Suppressor macrophage (primary cell): Measurements from ENCODE around the gene ELMO1.

Experiments
- DNase-seq, 4 experiments: peaks; one replicate each; pipeline ENCODE4 v3.0.0-alpha.2; 2020 to 2022

The ELMO1 gene

DNA sequence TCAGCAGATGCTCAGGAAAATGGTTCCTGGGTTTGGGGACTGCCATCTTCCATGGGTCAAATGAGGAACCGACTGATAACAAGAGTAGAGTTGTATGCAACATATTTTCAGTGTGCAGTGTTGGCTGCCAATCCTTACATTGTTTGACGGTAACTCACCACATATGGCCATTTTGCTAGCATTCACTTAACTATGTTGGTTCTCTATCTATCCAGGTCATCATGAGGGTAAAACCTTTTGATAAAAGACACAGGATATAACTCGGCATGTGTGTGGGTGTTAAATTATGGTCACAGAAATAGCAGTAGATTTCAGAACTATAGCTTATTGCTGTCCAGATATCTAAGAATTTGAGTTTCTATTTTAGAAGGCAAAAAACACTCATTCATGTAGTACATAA lies 583.6 kb downstream of the ELMO1 start:
- DNase-seq: no peak

DNA sequence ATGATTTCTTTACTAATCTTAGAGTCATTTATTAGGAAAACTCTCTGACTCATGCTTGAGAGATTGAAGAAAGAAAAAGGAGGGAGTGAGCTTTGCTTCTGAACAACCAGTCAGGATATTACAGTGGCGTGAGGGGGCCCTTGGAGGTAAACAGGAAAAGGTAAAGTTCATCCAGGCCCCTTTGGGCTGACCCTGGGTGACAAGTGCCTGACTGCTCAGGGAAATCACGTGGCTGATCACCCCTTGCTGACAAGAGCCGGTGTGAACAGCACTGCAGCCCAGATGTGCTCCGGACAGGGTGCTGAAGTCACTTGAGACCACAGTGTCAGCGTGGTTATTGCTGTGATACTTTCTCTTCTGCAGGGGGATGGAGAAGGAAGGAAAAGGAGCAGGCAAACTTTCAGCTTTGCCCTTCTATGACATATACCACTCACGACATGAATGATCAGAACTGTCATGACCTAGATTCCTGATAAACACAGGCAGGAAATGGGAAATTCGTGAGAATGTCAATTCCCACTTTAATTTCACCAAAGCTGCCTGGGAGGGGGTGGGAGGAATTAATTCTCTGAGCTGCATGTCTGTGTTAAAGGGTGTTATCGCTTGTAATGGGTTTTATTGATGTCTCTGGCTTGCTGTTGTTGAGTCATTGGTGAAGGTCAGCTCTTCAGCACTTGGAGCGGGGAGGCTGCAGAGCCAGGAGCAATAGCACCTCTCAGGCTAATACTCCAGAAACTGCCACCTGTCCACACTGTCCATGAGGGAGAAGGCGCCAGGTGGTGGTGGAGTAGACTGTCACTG lies 584.6 kb downstream of the ELMO1 start:
- DNase-seq: no peak

DNA sequence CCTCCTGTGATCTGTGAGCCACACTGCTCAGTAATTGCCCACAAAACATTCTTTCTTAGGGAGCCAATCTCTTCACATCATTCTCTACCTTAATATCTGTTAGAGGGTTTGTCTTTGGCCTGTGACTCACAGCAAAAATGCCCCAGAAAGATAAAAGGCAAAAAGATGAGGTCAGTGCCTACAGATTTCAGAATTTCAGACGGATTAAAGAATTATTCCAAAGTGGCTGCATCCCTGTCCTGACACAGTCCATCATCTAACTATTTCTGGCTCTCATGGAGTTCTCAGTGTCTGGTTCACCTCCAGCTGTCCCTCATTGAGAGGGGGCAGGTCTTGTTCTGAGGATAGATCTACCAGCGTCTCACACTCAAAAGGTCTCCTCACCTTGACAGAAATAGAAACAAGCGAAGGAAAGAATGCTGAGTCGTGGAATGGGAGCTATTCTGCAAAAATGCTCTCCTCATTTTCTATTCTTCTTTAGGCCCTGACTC lies 585.8 kb downstream of the ELMO1 start:
- DNase-seq: no peak

DNA sequence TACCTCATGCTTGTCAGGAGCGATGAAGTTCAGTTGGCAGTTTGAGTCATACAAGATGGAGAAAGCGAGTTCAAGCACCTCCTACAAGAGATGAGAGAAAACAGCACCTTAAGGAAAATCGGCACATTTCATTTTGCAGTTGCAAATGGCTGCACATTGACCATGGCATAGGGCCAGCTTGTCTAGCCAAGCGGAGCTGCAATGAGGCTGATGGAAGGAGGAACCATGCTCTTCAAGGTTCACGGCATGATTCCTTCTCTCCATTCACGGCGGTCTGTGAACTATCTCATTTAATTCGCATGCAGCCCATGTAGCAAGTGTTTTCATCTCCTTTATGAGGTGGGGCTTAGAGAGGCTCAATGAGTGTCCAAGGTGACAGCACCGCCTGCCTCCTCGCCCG lies 587.0 kb downstream of the ELMO1 start:
- DNase-seq: no peak

DNA sequence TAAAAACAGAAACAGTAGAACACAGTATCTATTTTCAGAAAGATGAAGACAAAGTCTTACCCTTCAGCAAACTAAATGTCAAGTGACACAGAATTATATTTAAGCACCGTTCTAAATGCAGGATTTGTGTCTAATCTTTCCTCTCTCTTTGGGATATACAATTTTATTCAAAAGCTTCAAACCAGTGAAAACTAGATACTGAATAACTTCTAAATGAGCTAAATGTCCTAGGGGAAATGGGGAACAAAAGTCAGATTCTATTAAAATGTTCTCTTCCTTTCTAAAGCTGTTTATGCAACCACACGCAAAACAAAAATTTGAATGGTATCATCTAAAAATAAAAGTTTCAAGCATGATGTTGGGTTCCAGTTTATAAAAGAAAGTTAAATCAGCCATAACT lies 588.0 kb downstream of the ELMO1 start:
- DNase-seq: no peak

DNA sequence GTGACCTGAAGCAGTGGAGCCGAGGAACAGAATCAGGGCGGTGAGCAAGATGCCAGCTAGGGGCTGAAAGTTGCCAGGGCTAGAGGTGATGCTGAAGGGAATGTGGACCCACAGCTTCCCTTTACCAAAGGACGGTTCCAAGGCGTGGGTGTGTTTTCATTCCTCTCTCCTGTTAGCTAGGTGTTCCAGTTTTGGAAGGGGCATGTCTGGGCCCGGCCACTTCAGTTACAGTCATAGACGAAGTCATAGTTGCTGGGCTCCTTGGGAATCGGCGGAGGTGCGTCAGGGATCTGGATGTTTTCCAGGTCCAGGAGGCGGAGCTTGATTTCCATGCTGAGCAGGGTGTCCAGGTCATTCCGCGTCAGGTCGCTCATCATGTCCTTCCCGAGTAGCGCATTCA lies 593.3 kb downstream of the ELMO1 start:
- DNase-seq: no peak

DNA sequence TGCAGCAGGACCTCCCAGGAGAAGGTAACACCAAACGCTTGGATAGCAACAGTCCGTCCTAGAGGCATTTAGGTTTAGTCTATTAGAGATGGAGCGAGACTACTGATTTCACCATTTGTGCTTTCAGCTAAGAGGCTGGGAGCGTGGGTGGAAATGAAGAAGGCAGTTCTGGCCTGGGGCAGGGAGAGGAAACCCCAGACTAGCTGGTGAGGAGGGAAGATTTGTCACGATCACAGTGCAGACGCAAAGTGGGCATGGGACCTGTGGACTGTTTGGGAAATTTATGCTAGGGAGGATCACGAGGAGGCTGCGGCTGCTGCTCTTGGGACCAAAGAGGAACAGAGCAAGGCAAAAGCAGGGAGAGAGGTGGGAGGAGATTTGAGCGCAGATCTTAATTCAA lies 594.0 kb downstream of the ELMO1 start:
- DNase-seq: peak in 2 of 4 experiments; percentile 5 to 10

DNA sequence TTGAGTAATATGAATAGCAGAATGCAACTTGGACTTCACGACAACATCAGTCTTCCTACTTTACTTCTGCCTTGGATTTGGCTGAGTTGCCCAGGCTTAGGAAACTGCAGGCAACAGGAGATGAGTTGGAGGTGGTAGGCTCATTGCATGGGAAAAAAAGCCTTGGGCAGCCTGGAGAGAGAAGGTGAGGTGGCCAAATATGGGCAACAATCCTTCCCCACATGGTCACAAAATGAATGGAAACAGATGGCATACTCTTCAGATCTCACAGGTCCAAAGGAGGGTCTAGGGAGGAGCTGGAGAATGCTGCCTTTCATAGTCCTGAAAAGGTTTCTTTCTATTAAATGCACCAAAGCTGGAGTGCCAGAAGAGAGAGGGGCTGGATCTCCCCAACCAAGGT lies 595.7 kb downstream of the ELMO1 start:
- no peak for DNase-seq

DNA sequence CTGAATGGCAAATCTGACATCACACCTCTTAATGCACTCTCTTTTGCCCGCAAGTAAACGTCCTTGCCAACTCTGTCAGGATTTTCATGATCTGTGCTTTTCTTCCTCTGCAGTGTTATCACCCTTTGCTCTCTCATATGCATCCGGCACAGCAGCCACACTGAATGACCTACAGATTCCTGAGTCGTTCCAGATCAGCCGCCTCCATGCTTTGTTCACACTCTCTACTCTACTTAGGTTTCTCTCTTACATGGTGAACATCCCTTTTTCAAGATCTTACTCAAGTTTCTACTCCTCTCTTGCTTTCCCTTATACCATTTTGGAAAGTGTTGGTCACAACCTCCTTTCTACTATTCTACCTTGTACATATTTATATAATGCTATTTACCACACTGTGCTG lies 596.6 kb downstream of the ELMO1 start:
- peak in 1 of 4 experiments; percentile 16 for DNase-seq

DNA sequence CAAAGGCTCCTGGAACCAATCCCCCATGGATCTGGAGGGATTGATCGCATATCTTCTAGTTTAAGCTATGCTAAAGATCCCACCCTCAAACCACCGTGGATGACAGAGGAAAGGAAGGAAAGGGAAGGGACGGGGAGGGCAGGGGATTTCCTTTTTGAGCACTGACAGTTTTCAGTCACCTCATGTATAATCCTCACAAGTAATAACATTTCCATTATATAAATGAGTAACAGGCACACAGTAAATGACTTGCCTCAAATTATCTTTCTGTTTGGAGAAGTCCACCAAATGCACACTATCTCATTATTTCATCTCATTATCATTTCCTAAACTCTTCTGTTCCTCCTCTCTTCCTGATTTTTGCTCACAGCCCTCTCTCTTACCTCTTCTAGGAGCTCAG lies 597.3 kb downstream of the ELMO1 start:
- DNase-seq: no peak

DNA sequence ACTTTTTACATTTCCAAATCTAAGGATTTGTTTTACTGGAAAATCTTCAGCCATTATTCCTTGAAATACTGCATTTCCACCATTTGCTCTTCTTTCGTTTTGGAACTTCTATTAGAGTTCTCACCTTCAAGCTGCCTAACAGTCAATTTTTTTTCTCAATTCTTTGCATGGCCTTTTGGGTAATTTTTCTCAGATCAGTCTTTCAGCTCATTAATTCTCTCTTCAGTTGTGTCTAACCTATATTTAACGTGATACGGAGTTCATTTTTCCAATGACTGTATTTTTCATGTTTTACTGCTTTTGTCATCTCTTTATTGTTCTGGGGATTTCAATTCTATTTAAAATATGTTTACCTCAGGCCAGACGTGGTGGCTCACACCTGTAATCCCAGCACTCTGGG lies 600.7 kb downstream of the ELMO1 start:
- no peak for DNase-seq

DNA sequence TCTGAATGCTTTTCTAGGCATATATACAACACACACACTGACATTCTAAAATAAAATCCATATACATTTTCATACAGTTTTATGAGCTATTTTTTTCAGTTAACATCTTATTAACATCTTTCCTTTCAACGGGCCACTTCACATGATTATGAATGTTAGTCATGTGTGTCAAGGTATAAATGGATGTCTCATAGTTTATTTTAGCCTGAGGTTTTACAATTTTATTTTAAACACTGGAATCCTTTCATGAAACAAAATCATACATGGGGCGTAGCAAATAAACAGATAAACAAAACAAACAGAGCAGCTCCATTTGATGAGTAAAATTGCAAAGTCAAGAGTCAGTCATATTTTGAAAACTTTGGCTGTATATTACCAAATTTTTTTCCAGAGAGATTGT lies 604.3 kb downstream of the ELMO1 start:
- no peak for DNase-seq

DNA sequence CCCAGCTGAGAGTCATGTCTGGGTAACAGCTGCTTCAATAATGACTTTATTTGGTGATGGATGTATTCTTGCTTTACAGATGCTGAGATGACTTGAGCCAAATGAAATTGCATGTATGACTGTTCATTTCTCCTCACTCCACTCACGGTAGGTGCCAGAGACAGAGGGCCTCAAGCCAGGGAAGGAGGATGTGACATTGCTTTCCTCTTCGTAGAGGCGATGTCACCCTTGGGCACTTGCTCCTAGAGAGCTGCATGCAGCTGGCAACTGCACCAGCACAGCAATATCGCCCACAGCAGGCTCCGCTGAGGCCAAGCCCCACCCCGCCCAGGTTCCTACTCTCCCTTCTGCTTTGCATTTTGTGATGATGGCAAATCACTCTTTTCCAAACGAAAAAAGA lies 607.8 kb downstream of the ELMO1 start:
- DNase-seq: no peak

DNA sequence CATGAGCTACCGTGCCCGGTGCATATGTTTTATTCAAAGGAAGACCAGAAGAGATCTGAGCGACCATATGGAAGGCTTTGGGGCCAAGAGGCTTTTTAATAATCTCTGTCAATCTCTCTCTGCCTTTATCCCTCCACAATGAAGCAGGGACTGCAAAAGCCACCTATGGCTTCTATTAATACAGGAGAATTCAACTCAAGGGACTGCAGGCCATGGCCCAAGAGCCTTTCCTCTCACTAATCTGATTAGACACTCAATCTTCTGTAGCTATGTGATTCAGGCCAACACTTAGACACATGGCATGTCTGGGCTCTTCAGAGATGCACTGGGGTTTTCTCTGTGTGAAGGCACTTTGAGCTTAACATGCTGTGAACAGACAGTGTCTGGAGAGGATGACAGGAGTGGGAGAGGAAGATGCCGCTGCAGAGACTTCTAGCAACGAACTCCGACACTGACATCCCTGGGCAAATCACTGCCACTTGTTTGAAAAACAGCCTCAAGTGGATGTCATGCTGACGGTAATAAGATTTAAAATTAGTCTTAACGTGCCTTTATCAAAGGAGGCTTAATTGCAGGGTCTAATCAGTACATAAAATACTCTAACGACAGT lies 609.9 kb downstream of the ELMO1 start:
- DNase-seq: no peak

DNA sequence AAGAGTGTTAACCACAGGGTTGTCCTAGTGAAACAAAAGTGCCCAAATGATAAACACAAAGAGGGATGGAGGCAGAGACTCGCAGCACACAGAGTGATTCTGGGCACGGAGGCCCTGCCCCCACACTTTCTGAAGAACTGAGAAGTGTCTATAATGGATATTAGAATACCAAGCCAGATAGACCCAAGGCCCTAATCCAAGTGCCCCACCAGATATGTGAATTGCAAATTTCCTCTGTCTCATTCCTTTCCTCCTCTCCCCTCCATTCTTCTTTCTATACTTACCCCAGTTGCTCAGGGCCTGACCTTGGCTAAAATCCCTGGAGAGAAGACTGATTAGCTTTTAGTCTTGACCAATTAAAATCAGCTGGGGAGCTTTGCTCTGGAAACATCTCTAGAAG lies 617.6 kb downstream of the ELMO1 start:
- DNase-seq: no peak

DNA sequence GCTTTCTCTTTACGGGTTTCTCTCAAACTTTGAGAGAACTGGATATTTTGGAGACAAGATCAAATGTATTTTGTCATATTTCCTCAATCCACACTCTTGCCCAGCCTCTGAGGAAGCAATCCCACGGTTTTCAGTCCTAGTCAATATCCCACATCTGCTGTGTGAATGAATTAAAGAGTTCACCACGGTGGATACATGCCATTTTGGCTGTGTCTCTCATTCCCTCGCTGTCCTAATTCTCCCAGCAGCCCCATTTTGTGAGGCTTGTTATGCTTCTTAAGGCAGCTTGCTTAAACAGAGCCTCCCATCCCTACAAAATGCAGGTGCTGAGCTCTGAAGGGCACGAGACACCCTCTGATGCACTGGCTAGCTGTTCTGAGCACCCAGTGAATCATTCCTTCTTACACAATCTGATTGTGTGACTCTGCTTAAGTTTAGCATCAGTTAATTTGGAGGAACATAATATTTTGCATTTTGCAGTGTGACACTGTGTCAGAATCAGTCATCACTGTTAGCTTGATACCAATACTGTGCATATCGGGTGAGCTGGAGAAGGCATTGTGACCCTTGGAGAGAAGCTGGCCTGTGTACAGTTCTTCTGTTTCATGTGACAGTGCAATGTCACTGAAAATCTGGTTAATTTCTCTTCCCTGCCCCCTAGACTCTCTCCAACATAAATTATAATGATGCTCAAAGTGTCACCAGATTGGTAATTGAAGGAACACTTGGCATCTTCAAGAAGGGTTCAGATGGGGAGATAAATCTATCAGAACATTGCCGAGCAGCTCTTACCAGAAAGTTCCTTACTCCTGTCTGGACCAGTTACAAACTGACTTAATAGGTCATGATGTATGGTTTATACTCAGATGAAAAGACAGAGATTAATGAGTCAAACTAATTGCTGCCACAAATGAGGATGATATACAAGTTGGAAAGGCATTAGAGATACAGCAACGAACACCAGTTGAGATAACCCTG lies 620.6 kb downstream of the ELMO1 start:
- DNase-seq: peak; percentile 53 to 86 (median 68)

DNA sequence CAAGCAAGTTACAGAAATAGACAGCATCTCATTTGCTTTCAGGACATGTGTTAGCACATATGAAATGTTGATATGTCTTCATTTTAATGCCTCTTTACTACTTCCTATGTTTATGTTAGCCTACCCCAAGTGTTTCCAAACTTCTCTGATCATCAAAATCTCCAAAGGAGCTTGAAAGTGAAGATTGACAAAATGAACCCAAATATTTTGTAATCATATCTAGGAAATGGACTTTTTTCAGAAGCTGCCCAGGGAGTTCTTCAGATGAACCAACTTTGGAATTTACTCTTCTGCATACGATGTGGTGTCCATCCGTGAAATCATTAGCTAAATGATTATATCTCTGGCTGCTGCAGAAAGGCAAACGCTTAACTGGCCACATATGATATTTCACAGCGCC lies 623.2 kb downstream of the ELMO1 start:
- no peak for DNase-seq

DNA sequence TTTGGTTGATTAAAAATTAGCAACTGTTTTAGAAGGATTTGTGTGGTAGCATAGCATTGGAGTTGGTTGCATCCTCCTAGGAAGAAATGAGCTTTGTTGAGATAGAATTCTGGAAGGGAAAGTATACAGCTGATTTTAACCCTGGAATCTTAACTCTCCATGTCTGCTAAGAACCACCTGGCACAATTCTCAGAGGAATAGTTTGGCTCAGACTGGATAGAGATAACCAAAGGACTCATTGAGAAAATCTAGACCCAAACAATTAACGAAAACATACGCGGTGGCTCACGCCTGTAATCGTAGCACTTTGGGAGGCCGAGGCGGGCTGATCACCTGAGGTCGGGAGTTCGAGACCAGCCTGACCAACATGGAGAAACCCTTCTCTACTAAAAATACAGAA lies 625.3 kb downstream of the ELMO1 start:
- DNase-seq: no peak

DNA sequence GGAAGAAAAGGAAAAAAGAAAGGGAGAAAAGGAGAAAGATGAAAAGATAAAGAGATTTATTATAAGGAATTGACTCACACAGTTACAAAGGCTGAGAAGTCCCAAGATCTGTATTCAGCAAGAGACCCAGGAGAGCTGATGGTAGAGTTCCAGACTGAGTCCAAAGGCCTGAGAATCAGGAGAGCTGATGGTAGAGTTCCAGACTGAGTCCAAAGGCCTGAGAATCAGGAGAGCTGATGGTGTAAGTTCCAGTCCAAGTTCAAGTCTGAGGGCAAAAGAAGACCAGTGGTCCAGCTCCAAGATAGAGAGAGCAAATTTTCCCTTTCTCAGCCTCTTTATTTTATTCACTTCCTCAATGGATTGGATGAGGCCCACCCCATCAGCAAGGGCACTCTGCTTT lies 627.0 kb downstream of the ELMO1 start:
- DNase-seq: no peak

DNA sequence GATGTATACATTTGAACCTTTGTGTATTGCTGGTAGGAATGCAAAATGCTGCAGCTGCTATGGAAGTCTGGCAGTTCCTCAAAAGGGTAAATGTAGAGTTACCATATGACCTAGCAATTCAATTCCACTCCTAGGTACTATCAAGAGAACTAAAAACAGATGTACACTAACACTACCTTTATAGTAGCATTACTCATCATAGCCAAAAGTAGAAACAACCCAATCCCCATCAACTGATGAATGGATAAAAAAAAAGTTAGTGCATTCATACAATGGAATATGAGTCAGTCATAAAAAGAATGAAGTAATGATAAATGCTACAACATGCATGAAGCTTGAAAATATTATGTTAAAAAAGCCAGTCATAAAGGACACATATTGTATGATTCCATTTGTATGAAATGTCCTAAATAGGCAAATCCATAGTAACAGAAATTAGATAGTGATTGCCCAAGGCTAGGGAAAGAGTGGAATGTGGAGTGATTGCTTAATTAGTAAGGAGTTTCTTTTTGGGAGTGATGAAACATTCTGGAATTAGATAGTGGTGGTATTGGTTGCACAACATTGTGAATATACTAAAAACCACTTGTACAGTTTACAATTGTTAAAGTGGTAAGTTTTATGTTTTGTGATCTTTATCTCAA lies 628.0 kb downstream of the ELMO1 start:
- no peak for DNase-seq

DNA sequence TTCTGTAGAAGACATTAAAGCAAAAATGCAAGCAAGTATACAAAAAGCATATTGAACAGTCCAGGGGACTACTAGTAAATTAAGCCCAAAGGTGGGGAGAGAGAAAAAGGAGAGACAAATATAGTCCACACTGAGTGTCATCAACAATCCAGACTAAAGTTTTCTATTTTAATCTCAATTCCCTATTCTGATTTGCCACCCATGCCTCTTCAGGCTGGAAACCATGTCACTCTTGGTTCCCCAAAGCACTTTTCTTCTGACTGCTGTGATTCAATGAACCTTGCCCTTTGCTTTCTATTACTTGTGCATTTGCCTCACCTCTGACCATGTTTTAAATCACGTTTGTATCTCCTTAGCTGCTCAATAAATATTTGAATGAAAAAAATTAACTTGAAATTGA lies 629.0 kb downstream of the ELMO1 start:
- DNase-seq: no peak

DNA sequence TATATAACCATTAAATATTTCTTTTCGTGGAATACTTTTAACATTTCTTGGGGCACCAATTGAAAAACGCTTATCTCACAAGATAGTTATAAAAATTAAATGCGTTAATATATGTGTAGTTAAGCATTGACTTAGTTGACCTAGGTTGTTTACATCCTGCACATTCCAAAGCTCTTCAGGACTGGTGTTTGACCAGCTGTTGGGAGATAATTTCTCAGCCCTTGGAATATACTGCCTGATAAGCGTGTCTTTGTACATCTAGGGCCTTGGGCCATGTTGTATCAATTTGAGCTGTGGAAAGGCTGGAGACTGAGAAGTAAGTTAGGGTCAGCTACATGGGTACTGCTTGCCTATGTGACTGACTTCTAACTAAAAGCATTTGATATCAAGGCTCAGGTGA lies 634.4 kb downstream of the ELMO1 start:
- DNase-seq: no peak

DNA sequence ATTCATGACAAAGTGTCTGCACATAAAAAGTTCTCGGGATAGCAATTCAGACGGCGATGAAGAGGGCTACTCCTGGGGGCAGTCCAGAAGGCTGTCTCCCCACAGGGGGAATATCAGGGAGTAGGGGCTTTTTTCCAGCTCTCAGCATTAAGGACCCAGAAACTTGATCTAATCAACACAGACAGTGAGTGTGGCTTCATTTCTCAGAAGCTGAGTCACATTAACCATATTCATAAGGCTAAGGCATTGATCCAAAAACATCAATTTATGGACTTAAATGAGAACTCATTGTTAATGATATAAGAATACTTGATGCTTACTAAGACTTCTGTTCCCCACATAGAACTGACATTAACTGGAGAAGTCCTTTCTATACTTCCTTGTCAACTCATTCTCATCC lies 636.9 kb downstream of the ELMO1 start:
- DNase-seq: no peak
